AG09319 (cell line): Measurements from ENCODE around the gene LFNG.

ENCODE experiments used
- DNase-seq: peaks from one replicate; pipeline ENCODE4 v3.0.0-alpha.2; 2010; ENCODE audit warnings: low read depth; ENCODE audit errors: extremely low read depth
- CTCF ChIP-seq: IDR thresholded peaks from 2 replicates; pipeline ENCODE4 v1.5.1; 2011; ENCODE audit warnings: low read depth, mild to moderate bottlenecking, inconsistent platforms, low read length, moderate library complexity

LFNG gene

DNA sequence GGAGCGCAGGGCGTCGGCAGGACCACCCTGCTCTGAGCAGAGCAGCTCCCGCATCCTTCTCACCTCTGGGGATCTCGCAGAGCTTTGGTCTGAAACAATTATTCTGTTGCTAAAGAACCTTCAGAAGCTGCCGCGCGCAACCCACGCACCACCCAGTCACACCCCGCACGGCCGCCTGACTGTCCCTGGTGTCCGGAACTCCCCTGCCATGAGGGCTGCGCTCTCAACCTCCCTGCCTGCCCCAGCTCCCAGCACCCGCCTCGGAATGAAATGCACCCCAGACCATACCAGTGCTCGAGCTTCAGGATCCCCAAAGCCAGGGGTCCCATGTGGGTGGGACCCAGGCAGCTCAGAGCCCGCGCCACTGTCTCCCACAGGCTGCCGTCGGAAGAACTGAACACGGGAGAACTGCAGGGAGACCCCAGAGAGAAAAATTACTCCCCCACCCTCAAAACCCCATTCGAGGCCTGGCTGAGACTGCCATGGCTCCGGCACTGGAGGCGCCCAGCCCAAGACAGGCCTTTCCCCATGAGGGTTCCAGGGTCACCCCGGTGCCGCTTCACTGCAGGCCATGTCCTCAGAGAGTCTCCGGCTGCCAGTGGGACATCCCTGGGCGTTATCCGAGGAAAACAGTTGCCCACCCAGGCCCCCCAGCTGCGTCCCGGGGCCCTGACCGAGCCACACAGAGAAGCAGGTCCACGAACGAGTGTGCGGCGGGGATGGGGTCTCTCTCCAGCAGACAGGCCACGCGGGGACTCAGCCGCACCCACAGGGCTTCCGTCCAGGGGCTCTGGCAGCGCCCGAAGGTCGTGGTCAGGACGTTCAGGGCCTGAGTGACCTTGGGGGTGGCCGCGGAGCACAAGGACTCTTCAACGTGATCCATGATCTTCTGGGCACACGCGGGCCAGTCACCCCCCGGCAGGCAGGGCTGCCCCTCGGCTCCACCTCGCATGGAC, 23.6 kb downstream of the LFNG start:
- DNase-seq = no peak

GRCh38 chr7:2544541-2545188, 25.1 kb downstream of the LFNG start:
- no peak for DNase-seq
- TF ChIP-seq CTCF = no peak

More for the DNA sequence above, 23.6 kb downstream of the LFNG start:
- TF ChIP-seq CTCF = no peak

- TF ChIP-seq CTCF = no peak
- DNase-seq = no peak
Measured at GRCh38 chr7:2545746-2546425, 26.3 kb downstream of the LFNG start.

DNA sequence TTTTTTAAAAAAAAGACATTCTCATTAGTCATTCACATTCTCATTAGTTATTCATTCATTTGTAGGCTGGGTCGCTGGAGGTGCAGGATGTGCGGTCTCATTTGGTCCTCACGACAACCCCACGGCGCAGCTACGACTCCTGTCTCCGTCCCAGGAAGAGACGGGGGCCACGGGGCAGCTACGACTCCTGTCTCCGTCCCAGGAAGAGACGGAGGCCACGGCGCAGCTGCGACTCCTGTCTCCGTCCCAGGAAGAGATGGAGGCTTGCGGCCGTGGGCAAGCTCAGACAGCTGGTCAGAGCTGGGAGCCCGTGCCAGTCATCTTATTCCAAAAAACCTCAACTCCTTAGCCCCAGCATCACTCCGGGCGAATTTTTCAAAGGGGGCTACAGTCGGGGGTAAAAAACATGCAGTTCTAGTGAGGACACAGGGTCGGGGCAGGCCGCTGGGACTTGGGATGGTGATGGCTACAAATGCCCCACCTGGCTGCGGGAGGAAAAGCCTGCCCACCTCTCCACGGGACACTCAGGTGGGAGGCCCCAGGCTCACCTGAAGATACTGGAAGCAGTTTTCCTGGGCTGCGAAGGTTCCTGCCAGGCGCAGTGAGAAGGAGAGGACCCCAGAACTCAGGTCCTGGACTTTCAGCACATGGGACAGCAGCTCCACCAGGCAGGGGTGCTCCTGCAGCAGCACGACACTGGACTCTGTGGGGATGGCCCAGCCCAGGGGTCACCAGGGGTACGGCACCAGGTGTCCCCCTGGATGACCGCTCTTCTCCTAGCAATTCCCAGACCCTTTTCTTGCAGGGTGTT, 27.4 kb downstream of the LFNG start:
- DNase-seq = no peak
- no peak for TF ChIP-seq CTCF

- DNase-seq = no peak
- TF ChIP-seq CTCF = no peak
Measured at GRCh38 chr7:2551418-2551817, 31.8 kb downstream of the LFNG start.

DNA sequence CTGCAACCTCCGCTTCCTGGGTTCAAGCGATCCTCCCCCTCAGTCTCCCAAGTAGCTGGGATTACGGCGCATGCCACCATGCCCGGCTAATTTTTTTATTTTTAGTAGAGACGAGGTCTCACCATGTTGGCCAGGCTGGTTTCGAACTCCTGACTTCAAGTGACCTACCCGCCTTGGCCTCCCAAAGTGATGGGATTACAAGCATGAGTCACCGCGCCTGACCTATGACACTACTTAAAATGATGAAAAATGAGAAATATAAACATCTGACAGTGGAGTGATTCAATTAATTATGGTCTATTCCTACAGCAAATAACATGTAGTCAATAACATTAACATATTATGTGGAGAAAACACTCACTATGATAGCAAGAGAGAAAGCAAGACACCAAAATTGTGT, 33.5 kb downstream of the LFNG start:
- DNase-seq = no peak
- TF ChIP-seq CTCF = no peak
